Ovary (tissue), 10 donors: ENCODE results near the gene SERPINB12. TPM values are rescaled to one million over a fixed set of nuclear protein-coding genes. Genes with fewer than 3 reads are reported as not detected.

Experiments used
- DNase-seq, 5 donors: peaks; one replicate each; pipeline ENCODE4 v3.0.0-alpha.2; 2019 to 2020
- H3K27ac ChIP-seq, 2 donors: fragments of 200-600 bp; one replicate each; pipeline versions ENCODE4 v1.5.1 to v1.8.0; 2019 to 2022
- H3K27me3 ChIP-seq: fragments of 200-600 bp; one replicate; pipeline ENCODE4 v1.8.0; 2022
- H3K36me3 ChIP-seq: fragments of 200-600 bp; sonication (generic); one replicate; pipeline ENCODE4 v1.5.1; 2019
- H3K4me1 ChIP-seq: one replicate; pipeline ENCODE4 v1.8.1; 2013; ENCODE audit warnings: mild to moderate bottlenecking, moderate library complexity; ENCODE audit not compliant: insufficient read depth
- H3K4me3 ChIP-seq: fragments of 200-600 bp; sonication (generic); one replicate; pipeline ENCODE4 v1.5.1; 2017
- H3K9me3 ChIP-seq, 2 donors: fragments of 200-600 bp in 1 of 2; sonication (generic) in 1 of 2; one replicate each; pipeline versions ENCODE4 v1.5.1 to v1.8.1; 2013 to 2019; ENCODE audit warnings: mild to moderate bottlenecking in 1 of 2, moderate library complexity in 1 of 2
- CTCF ChIP-seq, 3 donors: fragments of 450-650 bp in 2 of 3; fragments of 200-600 bp in 1 of 3; IDR thresholded peaks; one replicate each; pipeline versions ENCODE4 v1.5.1 to v1.8.0; 2016 to 2022; ENCODE audit warnings: antibody characterized with exemption in 3 of 3, mild to moderate bottlenecking in 1 of 3
- EP300 ChIP-seq: sonication (generic); formaldehyde crosslinking; IDR thresholded peaks from one replicate; pipeline ENCODE4 v1.6.1; 2017; ENCODE audit warnings: antibody characterized with exemption
- POLR2A ChIP-seq: fragments of 450-650 bp; IDR thresholded peaks from one replicate; pipeline ENCODE4 v1.6.1; 2017; ENCODE audit warnings: antibody characterized with exemption, mild to moderate bottlenecking, moderate library complexity
- WGBS, 3 donors: extraction: QIAGEN DNeasy Blood & Tissue Kit in 1 of 3; methylation state at CpG; one replicate each; pipeline versions ENCODE4 v1.1.5 to v1.1.7; 2013 to 2017; 5-methylcytosine and 5-hydroxymethylcytosine counted together
- intact Hi-C, 4 donors: fragments of 100-400 bp; cut with DNase I; formaldehyde crosslinking; loops; one replicate each; pipeline versions ENCODE4 v1.11.0 to v1.15.1; 2022 to 2023
- long read RNA-seq, 3 donors: library from polyadenylated mRNA in 2 of 3; unstranded in 2 of 3; transcript quantifications; one replicate each; pipeline ENCODE4 v2.0.0 and lab custom pipeline, GENCODE V29; 2021 to 2026
- polyA plus RNA-seq, 2 donors: library from polyadenylated mRNA; stranded (reverse); fragments of 200-250 nt in 1 of 2; fragments of 350-450 nt in 1 of 2; fragmentation: Illumina TruSeq in 1 of 2; extraction: RNeasy Lipid Tissue Mini Kit (QIAGEN cat#74804) in 1 of 2; gene quantifications; one replicate each; pipeline ENCODE4 v1.2.3, GENCODE V29; 2013 to 2014
- total RNA-seq, 7 donors: library from RNA; depleted of rRNA in 2 of 7; stranded (reverse); fragments of >200 nt in 2 of 7; fragmentation: NEBNext Ultra II Directional in 3 of 7; extraction: Animal tissue kit (Norgen Biotek cat#: 25700) in 3 of 7; gene quantifications; one replicate each; pipeline versions ENCODE4 v1.1.0 to v1.2.4, GENCODE V29; 2016 to 2023
- donor health status: DM: no; HTN: no; CAD: no; lungs with moderate emphysema.
- donor health status: DM: no; HTN: no; CAD: no.
- donor health status: Bipolar disorder and iron deficiency.
- donor health status: DM: yes; HTN: yes; CAD: no.
- donor health status: DM: no; HTN: no; CAD: no.
- donor health status: DM: yes; HTN: yes; CAD: no.

Gene SERPINB12
- total RNA-seq (not detected), polyA plus RNA-seq (not detected)
- long read RNA-seq, donor 1: 0 reads
- long read RNA-seq, donor 2: 0 reads
- long read RNA-seq, donor 3: 0 reads

GRCh38 chr18:63542069-63542468 is at the start of gene SERPINB12:
TSS of gene SERPINB12 (plus strand) at chr18:63542369. CDS start at chr18:63556160, 13,791 bp downstream.
- intact Hi-C loops: no loop called here
- 43 to 70% (median 68%) methylated on average over 1 of the region's 1 CpG for WGBS, 3 donors
- Histone ChIP-seq H3K4me3 (no peak within 1 kb of the TSS), H3K27ac (no peak within 1 kb of the TSS), H3K36me3 (no peaks in the 10 kb centered on the region), H3K27me3 (no peaks in the 10 kb centered on the region), H3K9me3 (no peaks in the 10 kb centered on the region), H3K4me1 (no peaks in the 10 kb centered on the region)
- DNase-seq: no peak
- TF ChIP-seq POLR2A (no peak), CTCF (IDR thresholded peaks at IDR 0.05) (no peak), EP300 (no peak)

- intact Hi-C loops: no loop called here
- H3K4me3 ChIP-seq: no peak overlapping the region
- no peak for DNase-seq
- no peaks in the 10 kb centered on the region for H3K27me3 ChIP-seq
- no peak overlapping the region for H3K27ac ChIP-seq
- peaks cover 2% of the 10 kb centered on the region for H3K4me1 ChIP-seq
- TF ChIP-seq CTCF (IDR thresholded peaks at IDR 0.05): no peak
- no peak for TF ChIP-seq EP300
- no peak for TF ChIP-seq POLR2A
- no peaks in the 10 kb centered on the region for H3K9me3 ChIP-seq
- H3K36me3 ChIP-seq: no peaks in the 10 kb centered on the region
- 76 to 89% (median 84%) methylated on average over 3 of the region's 3 CpGs for WGBS, 3 donors
Observed at GRCh38 chr18:63492851-63493250, 49.3 kb upstream of the SERPINB12 start.

- H3K9me3 ChIP-seq: no peaks in the 10 kb centered on the region
- WGBS, 3 donors: 86 to 89% (median 87%) methylated on average over 2 of the region's 2 CpGs
- no peak for TF ChIP-seq EP300
- no peak for TF ChIP-seq POLR2A
- no peak for TF ChIP-seq CTCF (IDR thresholded peaks at IDR 0.05)
- intact Hi-C loops: no loop called here
- H3K4me3 ChIP-seq: no peak overlapping the region
- H3K27ac ChIP-seq: no peak overlapping the region
- H3K27me3 ChIP-seq: no peaks in the 10 kb centered on the region
- no peaks in the 10 kb centered on the region for H3K4me1 ChIP-seq
- no peak for DNase-seq
- H3K36me3 ChIP-seq: no peaks in the 10 kb centered on the region
Observed at GRCh38 chr18:63495675-63496074, 46.5 kb upstream of the SERPINB12 start.

- Histone ChIP-seq H3K4me1 (no peaks in the 10 kb centered on the region), H3K4me3 (no peak overlapping the region), H3K36me3 (no peaks in the 10 kb centered on the region), H3K9me3 (no peaks in the 10 kb centered on the region), H3K27ac (no peak overlapping the region), H3K27me3 (no peaks in the 10 kb centered on the region)
- TF ChIP-seq EP300 (no peak), POLR2A (no peak), CTCF (IDR thresholded peaks at IDR 0.05) (no peak)
- intact Hi-C loops: no loop called here
- 53 to 60% (median 57%) methylated on average over 2 of the region's 2 CpGs for WGBS, 3 donors
- no peak for DNase-seq
Observed at GRCh38 chr18:63505566-63506335, 36.4 kb upstream of the SERPINB12 start.
